ENCODE measurements around the gene COL5A1. TPM values are rescaled to one million over a fixed set of nuclear protein-coding genes. Genes with fewer than 3 reads are reported as not detected.

Gene COL5A1
- total RNA-seq, 1 experiment from 2014 or later = 9.5 TPM

- no peak overlapping the region for H3K9ac ChIP-seq (ENCODE audit: extremely low read depth, insufficient read length, low read length)
- no peak overlapping the region for H3K4ac ChIP-seq (ENCODE audit: low read depth, low read length)
- no peaks in the 10 kb centered on the region for H3K9me3 ChIP-seq (ENCODE audit: control insufficient read depth, low read depth, low read length)
- no peaks in the 10 kb centered on the region for H3K79me1 ChIP-seq (ENCODE audit: insufficient read depth, low read depth, low read length, poor library complexity, severe bottlenecking)
- no peak overlapping the region for H3T11ph ChIP-seq (ENCODE audit: low read length)
- H3K18ac ChIP-seq (ENCODE audit: insufficient read length, low read depth, low read length) = no peak overlapping the region
- no peak overlapping the region for H2BK5ac ChIP-seq (ENCODE audit: insufficient read length, low read length)
- H3K36me3 Mint-ChIP-seq (ENCODE audit: insufficient read depth in 1 of 3, low read depth in 3 of 3) = no peaks in the 10 kb centered on the region
- no peak overlapping the region for H4K5ac ChIP-seq (ENCODE audit: insufficient read length, low read depth, low read length)
- peaks cover 2% of the 10 kb centered on the region for H3K27me3 Mint-ChIP-seq (ENCODE audit: low read depth)
- H3K4me3 Mint-ChIP-seq = no peak overlapping the region
- DNase-seq = peak; percentile 55
- H2BK12ac ChIP-seq (ENCODE audit: insufficient read length, low read depth, low read length) = no peak overlapping the region
- 0 out of 4 replicates have a peak, but pooled peaks cover 0 to 4% of the 10 kb centered on the region in 2 experiments for H3K4me1 Mint-ChIP-seq
- H3K4me1 ChIP-seq (ENCODE audit: insufficient read depth, low read length) = no peaks in the 10 kb centered on the region
- H3K23ac ChIP-seq (ENCODE audit: insufficient read length, low read depth, low read length) = no peak overlapping the region
- H3K9me3 Mint-ChIP-seq = no peaks in the 10 kb centered on the region
- H3K56ac ChIP-seq (ENCODE audit: insufficient read length, low read depth, low read length) = no peak overlapping the region
- no peak for TF ChIP-seq CTCF (conservative IDR thresholded peaks at IDR 0.05)
- WGBS (ENCODE audit: extremely low coverage, insufficient read length, low lambda C conversion rate) = no CpG with 5 or more reads among the region's 31 CpGs
- no peak overlapping the region for H4K91ac ChIP-seq (ENCODE audit: insufficient read length, low read depth, low read length)
- no peak overlapping the region for H3K4me2 ChIP-seq (ENCODE audit: insufficient read depth, insufficient read length, low read length)
- no peak overlapping the region for H4K8ac ChIP-seq (replicated peaks; ENCODE audit: insufficient read length, low read depth, low read length)
- no peak overlapping the region for H2BK15ac ChIP-seq (ENCODE audit: low read depth, low read length)
- H3K14ac ChIP-seq (ENCODE audit: insufficient read depth, low read length) = no peak overlapping the region
- H3K27ac ChIP-seq (ENCODE audit: insufficient read length, low read depth, low read length) = no peak overlapping the region
- H3K27me3 ChIP-seq (ENCODE audit: insufficient read depth, low read length) = no peaks in the 10 kb centered on the region
- H3K27ac Mint-ChIP-seq = no peak overlapping the region; a peak in 1 of 7 replicates
- no peak overlapping the region for H2BK20ac ChIP-seq (ENCODE audit: low read depth, low read length, poor library complexity, severe bottlenecking)
- no peaks in the 10 kb centered on the region for H3K23me2 ChIP-seq (ENCODE audit: insufficient read length, low read depth, low read length, poor library complexity, severe bottlenecking)
- no peaks in the 10 kb centered on the region for H3K79me2 ChIP-seq (ENCODE audit: insufficient read depth, low read length)
- H2AK5ac ChIP-seq (ENCODE audit: insufficient read length, low read length) = no peak overlapping the region
- no peak overlapping the region for H2BK120ac ChIP-seq (ENCODE audit: low read depth, low read length, poor library complexity, severe bottlenecking)
- H2AFZ ChIP-seq (ENCODE audit: low read length) = no peak overlapping the region
- H4K20me1 ChIP-seq (ENCODE audit: control insufficient read depth, insufficient read depth, insufficient read length) = no peaks in the 10 kb centered on the region
These were observed 38.8 kb upstream of the COL5A1 start for GRCh38 chr9:134602547-134603362.
